ENCODE results near the gene SCN1A.

GRCh38 chr2:166138144-166138543 lies 10.3 kb upstream of the SCN1A start:
- TF ChIP-seq TAF1 (IDR thresholded peaks at IDR 0.05; ENCODE audit: borderline replicate concordance, low read depth, low read length) (no peak), POLR2A (IDR thresholded peaks at IDR 0.05; ENCODE audit: low read depth, low read length) (no peak), POLR2AphosphoS5 (IDR thresholded peaks at IDR 0.05; ENCODE audit: low read depth, low read length) (no peak)
